Adipocyte (in vitro differentiated cells): ENCODE data around the gene RAB17.

ENCODE experiments used
- DNase-seq: peaks from one replicate; pipeline ENCODE4 v3.0.0-alpha.2; 2015; ENCODE audit warnings: low read depth
- H3K27me3 ChIP-seq: replicated peaks from 2 replicates; pipeline ENCODE4 v1.7.0; 2013; ENCODE audit warnings: mild to moderate bottlenecking, low read length, moderate library complexity; ENCODE audit not compliant: control insufficient read depth, insufficient read depth
- H3K36me3 ChIP-seq: 2 replicates; pipeline ENCODE4 v1.7.0; 2013; ENCODE audit warnings: low read length, mild to moderate bottlenecking, moderate library complexity; ENCODE audit not compliant: control insufficient read depth, insufficient read depth, severe bottlenecking
- H3K4me1 ChIP-seq: 2 replicates; pipeline ENCODE4 v1.7.0; 2013; ENCODE audit warnings: mild to moderate bottlenecking, low read length, moderate library complexity; ENCODE audit not compliant: control insufficient read depth, insufficient read depth
- H3K4me3 ChIP-seq: 2 replicates; pipeline ENCODE4 v1.7.0; 2013; ENCODE audit warnings: mild to moderate bottlenecking, low read length, moderate library complexity
- H3K9ac ChIP-seq: 2 replicates; pipeline ENCODE4 v1.7.0; 2013; ENCODE audit warnings: mild to moderate bottlenecking, low read length, moderate library complexity
- H3K9me3 ChIP-seq: 2 replicates; pipeline ENCODE4 v1.7.0; 2013; ENCODE audit warnings: mild to moderate bottlenecking, low read length, moderate library complexity; ENCODE audit not compliant: control insufficient read depth

Gene RAB17

GRCh38 chr2:237538901-237539300 lies 51.6 kb downstream of the RAB17 start:
- no peak for DNase-seq
- H3K36me3 ChIP-seq = no peaks in the 10 kb centered on the region
- H3K9me3 ChIP-seq = no peaks in the 10 kb centered on the region
- peaks cover 4% of the 10 kb centered on the region for H3K4me1 ChIP-seq
- no peak overlapping the region for H3K9ac ChIP-seq
- H3K4me3 ChIP-seq = no peak overlapping the region
- H3K27me3 ChIP-seq = no peaks in the 10 kb centered on the region

- H3K9ac ChIP-seq = no peak overlapping the region
- H3K9me3 ChIP-seq = no peaks in the 10 kb centered on the region
- H3K4me3 ChIP-seq = no peak overlapping the region
- DNase-seq = no peak
- no peaks in the 10 kb centered on the region for H3K36me3 ChIP-seq
- peaks cover 4% of the 10 kb centered on the region for H3K4me1 ChIP-seq
- H3K27me3 ChIP-seq = no peaks in the 10 kb centered on the region
Measured at GRCh38 chr2:237538001-237538720, 52.4 kb downstream of the RAB17 start.

- DNase-seq = no peak
- Histone ChIP-seq H3K9ac (no peak overlapping the region), H3K9me3 (no peaks in the 10 kb centered on the region), H3K36me3 (no peaks in the 10 kb centered on the region), H3K4me3 (no peak overlapping the region), H3K27me3 (no peaks in the 10 kb centered on the region), H3K4me1 (peaks cover 4% of the 10 kb centered on the region)
Measured at GRCh38 chr2:237536617-237537016, 53.9 kb downstream of the RAB17 start.

- Histone ChIP-seq H3K9ac (no peak overlapping the region), H3K4me3 (no peak overlapping the region), H3K36me3 (no peaks in the 10 kb centered on the region), H3K27me3 (no peaks in the 10 kb centered on the region), H3K9me3 (no peaks in the 10 kb centered on the region), H3K4me1 (peaks cover 4% of the 10 kb centered on the region)
- no peak for DNase-seq
Measured at GRCh38 chr2:237536083-237536415, 54.5 kb downstream of the RAB17 start.

- Histone ChIP-seq H3K36me3 (no peaks in the 10 kb centered on the region), H3K9me3 (no peaks in the 10 kb centered on the region), H3K27me3 (no peaks in the 10 kb centered on the region), H3K9ac (no peak overlapping the region), H3K4me3 (no peak overlapping the region), H3K4me1 (no peaks in the 10 kb centered on the region)
- DNase-seq = no peak
Measured at GRCh38 chr2:237535385-237536082, 55.0 kb downstream of the RAB17 start.

GRCh38 chr2:237534380-237534779 lies 56.2 kb downstream of the RAB17 start:
- Histone ChIP-seq H3K27me3 (no peaks in the 10 kb centered on the region), H3K4me1 (no peaks in the 10 kb centered on the region), H3K9me3 (no peaks in the 10 kb centered on the region), H3K36me3 (no peaks in the 10 kb centered on the region), H3K9ac (no peak overlapping the region), H3K4me3 (no peak overlapping the region)
- no peak for DNase-seq

- no peaks in the 10 kb centered on the region for H3K27me3 ChIP-seq
- no peak overlapping the region for H3K9ac ChIP-seq
- H3K4me1 ChIP-seq = no peaks in the 10 kb centered on the region
- no peak overlapping the region for H3K4me3 ChIP-seq
- no peaks in the 10 kb centered on the region for H3K9me3 ChIP-seq
- no peaks in the 10 kb centered on the region for H3K36me3 ChIP-seq
- DNase-seq = no peak
Measured at GRCh38 chr2:237533668-237534161, 56.8 kb downstream of the RAB17 start.

- Histone ChIP-seq H3K4me1 (no peaks in the 10 kb centered on the region), H3K9ac (no peak overlapping the region), H3K27me3 (no peaks in the 10 kb centered on the region), H3K9me3 (no peaks in the 10 kb centered on the region), H3K4me3 (no peak overlapping the region), H3K36me3 (no peaks in the 10 kb centered on the region)
- DNase-seq = no peak
Measured at GRCh38 chr2:237532160-237532559, 58.4 kb downstream of the RAB17 start.

- no peak for DNase-seq
- Histone ChIP-seq H3K36me3 (no peaks in the 10 kb centered on the region), H3K4me3 (no peak overlapping the region), H3K4me1 (no peaks in the 10 kb centered on the region), H3K9ac (no peak overlapping the region), H3K9me3 (no peaks in the 10 kb centered on the region), H3K27me3 (no peaks in the 10 kb centered on the region)
Measured at GRCh38 chr2:237530472-237531433, 59.8 kb downstream of the RAB17 start.

GRCh38 chr2:237529452-237530402 lies 60.8 kb downstream of the RAB17 start:
- no peaks in the 10 kb centered on the region for H3K9me3 ChIP-seq
- no peaks in the 10 kb centered on the region for H3K36me3 ChIP-seq
- no peak overlapping the region for H3K9ac ChIP-seq
- no peaks in the 10 kb centered on the region for H3K27me3 ChIP-seq
- H3K4me3 ChIP-seq = no peak overlapping the region
- DNase-seq = no peak
- H3K4me1 ChIP-seq = no peaks in the 10 kb centered on the region
